Muscle of back (tissue), 13 donors: Measurements from ENCODE around the gene MOCOS. TPM values are rescaled to one million over a fixed set of nuclear protein-coding genes. Genes with fewer than 3 reads are reported as not detected.
"Not testable (repeated sequence)": the region's sequence is repeated elsewhere in the genome, so short reads cannot be mapped to it uniquely, and the experiment has no call there.

Experiments used
- DNase-seq, 3 donors: peaks; one replicate each; pipeline versions ENCODE4 v3.0.0 to v3.0.0-alpha.2; 2013
- long read RNA-seq, 9 donors: transcript quantifications; one replicate each; lab custom pipeline, GENCODE V29; 2026
- polyA plus RNA-seq, 10 donors: library from polyadenylated mRNA; unstranded; fragments of 120-200 nt; gene quantifications; one replicate each; pipeline ENCODE4 v1.2.1, GENCODE V29; 2013; ENCODE audit not compliant: insufficient read length in 10 of 10

MOCOS gene
- under 1 TPM; 0.11 to 0.70 (median 0.24) TPM for polyA plus RNA-seq
- long read RNA-seq, donor 1 = 0 reads
- long read RNA-seq, donor 2 = 0 reads
- long read RNA-seq, donor 3 = 0 reads
- long read RNA-seq, donor 4 = 0 reads
- long read RNA-seq, donor 5 = 0 reads
- long read RNA-seq, donor 6 = 0 reads
- long read RNA-seq, donor 7 = 0 reads
- long read RNA-seq, donor 8 = 0 reads
- long read RNA-seq, donor 9 = 0 reads

DNA sequence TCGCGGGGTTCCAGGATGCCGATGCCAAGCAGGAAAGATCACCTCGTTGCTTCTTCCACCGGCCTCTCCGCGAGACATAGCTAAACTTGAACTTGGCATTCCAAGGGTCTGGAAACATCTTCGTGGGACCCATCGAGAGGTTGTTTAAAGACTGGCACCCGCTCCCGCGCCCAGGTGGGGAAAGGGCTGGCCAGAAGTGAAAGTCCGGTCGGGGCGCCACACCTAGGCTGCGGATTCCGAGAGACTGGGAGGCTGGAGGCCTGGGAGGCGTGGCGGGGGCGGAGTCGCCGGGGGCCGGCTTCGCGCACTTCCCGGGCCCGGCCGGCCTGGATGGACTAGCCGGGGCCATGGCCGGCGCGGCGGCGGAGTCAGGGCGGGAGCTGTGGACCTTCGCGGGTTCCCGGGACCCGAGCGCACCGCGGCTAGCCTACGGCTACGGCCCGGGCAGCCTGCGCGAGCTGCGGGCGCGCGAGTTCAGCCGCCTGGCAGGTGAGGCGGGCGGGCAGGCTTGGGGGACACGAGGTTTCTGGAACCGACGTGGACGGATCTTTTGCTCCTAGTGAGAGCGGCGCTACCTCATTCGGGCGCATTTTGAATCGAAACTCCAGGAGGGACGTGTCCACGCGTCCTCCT is at the start of gene MOCOS:
TSS of gene MOCOS (plus strand) at position 305 of the 633 bp plus-strand sequence. CDS start at position 348, 43 bp downstream.
- peak; percentile 45 to 86 (median 64) for DNase-seq

GRCh38 chr18:36139245-36139644 is 48.1 kb upstream of the MOCOS start:
- DNase-seq = no peak

DNA sequence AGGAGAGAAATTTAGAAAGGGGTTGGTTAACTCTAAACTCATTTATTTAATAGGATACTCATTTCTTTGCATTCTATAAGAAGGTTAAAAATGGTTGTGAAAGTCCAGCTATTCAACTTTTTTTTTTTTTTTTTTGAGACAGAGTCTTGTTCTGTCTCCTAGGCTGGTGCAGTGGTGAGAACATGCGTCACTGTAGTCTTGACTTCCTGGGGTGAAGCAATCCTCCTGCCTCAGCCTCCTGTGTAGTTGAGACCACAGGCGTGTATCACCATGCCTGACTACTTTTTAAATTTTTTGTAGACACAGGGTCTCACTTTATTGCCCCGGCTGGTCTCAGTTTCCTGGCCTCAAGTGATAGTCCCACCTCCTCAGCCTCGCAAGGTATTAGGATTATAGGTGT is 45.7 kb upstream of the MOCOS start:
- no peak for DNase-seq

DNA sequence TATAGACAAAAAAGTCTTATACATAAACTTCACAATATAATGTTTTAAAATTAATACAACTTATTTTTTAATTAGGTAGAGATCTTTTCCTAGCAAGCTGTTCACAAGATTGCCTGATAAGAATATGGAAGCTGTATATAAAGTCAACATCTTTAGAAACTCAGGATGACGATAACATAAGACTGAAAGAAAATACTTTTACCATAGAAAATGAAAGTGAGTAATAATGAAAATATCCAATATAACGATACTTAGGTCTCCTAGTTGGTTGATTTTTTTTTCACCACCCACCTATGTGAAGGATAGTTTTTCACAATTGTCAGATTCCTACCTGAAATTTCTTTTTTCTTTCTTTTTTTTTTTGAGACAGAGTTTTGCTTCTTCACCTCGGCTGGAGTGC is 44.5 kb upstream of the MOCOS start:
- no peak for DNase-seq

DNA sequence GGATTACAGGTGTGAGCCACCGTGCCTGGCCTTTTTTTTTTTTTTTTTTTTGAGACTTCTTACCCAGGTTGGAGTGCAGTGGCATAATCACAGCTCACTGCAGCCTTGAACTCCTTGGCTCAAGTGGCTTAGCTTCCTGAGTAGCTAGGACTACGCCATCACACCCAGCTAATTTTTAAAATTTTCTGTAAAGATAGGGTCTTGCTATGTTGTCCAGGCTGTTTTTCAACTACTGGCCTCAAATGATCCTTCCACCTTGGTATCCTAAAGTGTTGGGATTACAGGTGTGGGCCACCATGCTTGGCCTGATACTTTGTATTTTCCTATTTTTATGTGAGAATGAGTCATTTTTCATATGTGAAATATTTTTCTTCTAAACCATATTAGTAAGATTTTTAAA is 43.9 kb upstream of the MOCOS start:
- no peak for DNase-seq

- no peak for DNase-seq
These were observed 37.6 kb upstream of the MOCOS start for GRCh38 chr18:36149514-36150289.

DNA sequence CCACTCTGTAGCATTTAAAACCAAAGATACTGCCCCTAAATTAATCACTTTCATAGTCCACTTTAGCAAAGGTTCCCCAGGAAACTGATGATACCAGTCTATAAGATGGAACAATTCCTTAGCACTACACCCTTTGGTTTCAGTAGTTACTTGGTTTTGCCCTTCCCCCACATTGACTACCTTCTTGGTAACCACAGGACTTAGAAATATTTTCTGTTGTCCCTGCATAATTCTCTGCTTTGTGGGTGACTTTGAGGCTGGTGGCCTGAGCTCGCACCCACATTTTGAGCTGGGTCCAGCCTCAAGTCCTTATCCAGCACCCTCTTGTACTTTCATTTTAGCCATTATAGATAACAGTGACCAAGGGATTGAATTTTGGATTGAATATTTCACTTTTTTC is 34.5 kb upstream of the MOCOS start:
- DNase-seq = no peak

DNA sequence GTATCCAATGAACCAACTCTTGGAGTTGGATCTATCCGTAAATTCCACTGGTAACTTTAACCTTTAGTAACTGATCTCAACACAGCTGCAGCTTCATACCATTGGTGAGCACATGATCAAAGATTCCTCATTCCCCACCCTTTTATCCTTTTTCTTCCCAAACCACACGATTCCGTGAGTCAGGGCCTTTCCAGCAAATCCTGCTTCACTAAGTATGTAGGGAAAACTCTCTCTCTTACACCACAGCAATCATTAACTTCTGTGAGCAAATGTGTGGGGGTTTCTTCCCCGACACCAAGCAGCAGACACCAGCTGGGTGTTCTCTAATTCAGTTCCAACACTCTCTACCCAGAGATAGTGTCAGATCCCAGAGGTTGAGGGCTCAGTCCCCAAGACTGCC is 34.1 kb upstream of the MOCOS start:
- DNase-seq = peak in 1 of 3 donors; percentile 85

- no peak for DNase-seq
These were observed 33.5 kb upstream of the MOCOS start for GRCh38 chr18:36153771-36154170.

DNA sequence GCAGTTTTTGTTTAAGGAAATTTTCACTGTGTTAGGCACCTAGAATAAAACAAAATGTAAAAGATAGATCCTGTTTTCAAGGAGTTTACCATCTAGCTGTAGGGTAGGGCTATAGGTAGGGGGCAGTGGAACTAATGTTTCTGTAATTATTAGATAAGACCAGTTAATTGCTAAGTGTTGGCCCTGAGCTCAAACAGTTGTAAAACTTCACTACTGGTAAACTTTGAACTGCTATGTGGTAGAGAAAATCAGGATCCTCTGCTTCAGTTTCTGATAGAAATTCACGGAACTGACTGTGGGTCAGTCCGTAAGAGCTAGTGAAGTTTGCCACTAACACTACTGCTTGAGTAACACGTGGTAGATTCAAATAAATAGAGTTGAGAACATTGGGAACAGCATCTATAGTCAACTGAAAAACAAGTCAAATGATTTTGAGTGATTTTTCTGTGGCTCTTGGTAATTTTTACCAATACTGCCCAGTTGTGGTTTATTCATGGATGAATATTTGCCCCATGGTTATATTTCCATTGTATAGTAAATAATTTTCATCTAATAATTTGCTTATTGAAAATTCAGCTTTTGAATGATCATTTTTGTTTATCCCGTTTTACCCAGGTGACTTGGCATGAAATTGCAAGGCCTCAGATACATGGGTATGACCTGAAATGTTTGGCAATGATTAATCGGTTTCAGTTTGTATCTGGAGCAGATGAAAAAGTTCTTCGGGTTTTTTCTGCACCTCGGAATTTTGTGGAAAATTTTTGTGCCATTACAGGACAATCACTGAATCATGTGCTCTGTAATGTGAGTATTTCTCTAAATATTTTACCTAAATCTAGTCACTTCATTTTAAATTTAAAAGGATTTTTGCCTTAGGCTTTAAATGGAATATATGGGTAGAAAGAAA is 31.2 kb upstream of the MOCOS start:
- no peak for DNase-seq

GRCh38 chr18:36157441-36157840 is 29.9 kb upstream of the MOCOS start:
- no peak for DNase-seq

DNA sequence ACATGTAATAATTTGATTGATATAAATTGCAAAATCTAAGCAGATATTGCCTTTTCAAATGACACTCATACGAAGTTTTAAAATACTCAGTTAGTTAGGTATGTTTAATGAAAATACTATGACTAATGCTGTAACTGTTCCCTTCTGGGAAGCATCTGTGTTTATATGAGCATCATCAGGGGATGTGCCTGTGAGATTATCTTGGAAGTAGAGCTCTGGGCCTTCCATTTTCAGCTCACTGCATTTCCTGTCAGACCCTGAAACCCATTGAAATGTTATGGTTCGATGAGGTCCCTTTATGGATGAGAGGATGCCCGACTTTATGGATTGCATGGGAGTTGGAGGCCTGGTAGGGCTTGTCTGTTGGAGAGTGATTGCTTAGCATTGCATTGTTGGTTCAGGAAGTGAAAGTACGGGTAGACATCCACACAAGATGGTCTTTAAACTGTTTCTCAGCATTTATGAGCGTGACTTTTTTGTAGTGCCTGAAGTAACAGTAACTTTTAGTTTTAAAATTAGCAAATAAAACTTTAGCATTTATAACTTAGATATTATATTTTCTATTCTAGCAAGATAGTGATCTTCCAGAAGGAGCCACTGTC is 28.9 kb upstream of the MOCOS start:
- DNase-seq = peak in 1 of 3 donors; percentile 48

DNA sequence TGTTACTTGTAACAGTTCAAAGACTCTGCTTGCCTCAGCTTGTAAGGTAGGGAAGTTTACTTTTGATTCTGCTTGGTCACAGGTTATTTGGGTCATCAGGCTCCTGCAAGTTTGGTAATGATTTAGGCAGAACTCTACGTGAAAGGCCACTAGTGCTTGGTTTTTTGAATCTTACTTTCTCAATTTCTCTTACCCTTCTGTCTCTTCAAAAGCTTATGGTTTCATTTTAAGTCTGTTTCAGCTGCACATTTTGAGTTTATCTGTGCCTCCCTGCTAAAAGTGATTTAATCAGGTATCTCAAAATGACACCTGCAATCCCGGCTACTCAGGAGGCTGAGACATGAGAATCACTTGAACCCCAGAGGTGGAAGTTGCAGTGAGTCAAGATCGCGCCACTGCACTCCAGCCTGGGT is 26.3 kb upstream of the MOCOS start:
- no peak for DNase-seq

- DNase-seq = no peak
These were observed 24.3 kb upstream of the MOCOS start for GRCh38 chr18:36162981-36163380.

DNA sequence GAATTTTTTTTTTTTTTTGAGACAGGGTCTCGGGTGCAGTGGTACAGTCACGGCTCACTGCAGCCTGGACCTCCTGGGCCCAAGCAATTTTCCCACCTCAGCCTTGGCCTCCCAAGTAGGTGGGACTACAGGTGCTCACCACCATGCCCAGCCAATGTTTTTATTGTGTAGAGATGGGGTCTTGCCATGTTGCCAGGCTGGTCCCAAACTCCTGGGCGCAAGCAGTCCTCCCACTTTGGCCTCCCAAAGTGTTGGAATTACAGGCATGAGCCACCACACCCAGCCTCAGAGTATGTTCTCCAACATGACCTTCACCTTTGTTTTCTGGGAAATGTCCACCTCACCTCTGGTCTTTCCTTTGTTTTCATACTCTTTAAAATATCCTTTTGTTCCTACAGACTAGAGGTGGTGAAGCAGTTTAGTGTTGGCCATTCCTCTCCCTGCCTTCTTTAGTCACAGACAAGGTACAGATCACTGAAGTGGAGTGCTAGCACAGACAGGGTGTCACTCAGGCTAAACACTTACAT is 19.5 kb upstream of the MOCOS start:
- DNase-seq = no peak

DNA sequence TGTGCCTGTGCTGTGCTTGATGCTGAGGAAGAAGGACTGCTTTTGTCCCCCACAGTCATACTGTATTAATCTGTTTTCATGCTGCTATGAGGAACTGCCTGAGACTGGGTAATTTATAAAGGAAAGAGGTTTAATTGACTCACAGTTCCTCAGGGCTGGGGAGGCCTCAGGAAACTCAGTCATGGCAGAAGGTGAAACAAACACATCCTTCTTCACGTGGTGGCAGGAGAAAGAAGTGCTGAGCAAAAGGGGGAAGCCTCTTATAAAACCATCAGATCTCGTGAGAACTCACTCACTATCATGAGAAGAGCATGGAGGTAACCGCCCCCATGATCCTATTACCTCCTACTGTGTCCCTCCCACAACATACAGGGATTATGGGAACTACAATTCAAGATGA is 19.0 kb upstream of the MOCOS start:
- DNase-seq = not testable (repeated sequence)

DNA sequence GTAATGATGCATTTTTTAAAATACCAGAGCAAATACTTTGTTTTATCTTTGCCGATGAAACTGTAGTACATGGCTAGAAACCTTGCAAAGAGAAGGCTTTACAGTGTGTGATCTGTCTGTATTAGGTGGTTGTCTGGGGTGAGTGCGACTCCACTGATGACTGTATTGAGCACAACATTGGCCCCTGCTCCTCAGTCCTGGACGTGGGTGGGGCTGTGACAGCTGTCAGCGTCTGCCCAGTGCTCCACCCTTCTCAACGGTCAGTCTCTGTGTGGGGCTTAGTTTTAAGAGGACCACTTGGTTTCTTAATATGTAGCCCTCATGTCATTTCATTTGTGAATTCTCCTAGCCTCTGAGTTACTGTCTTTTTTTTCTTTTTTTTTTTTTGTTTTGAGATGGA is 17.4 kb upstream of the MOCOS start:
- no peak for DNase-seq

DNA sequence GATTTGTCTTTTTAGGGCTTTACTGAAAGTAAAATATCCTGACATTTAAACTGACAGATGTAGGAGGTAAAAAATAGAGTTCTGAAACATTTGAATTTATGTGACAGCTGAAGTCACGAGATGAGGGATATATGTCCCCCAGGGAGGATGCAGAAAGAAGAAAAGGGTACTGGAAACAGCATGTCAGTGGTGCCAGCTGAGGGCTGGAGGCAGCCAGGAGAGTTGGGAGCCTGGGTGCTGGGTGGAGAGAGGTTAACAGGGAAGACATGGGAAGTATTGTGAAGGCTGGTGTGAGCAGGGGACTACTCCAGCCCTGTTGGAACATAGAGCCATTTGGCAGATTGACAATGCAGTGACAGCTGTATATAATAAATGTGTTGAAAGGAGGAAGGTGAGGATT is 11.8 kb upstream of the MOCOS start:
- no peak for DNase-seq

DNA sequence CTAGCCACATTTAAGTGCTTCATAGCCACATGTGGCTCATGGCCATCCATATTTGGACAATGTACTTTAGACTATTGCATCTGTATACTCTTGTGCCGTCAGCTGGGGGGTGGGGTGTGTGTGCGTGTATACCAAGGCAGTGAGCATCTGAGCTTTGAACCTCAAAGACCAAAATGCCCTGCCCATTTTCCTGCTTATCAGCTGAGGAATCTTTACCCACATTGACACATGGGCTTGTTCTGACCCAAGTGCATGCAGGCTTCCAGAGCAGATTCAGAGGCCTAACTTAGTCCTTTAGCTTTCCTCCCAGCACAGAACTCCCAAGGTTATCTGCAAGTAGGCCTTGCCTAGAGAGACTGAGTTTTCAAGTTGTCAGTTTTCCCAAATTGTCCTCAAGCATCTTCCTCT is 11.1 kb upstream of the MOCOS start:
- DNase-seq = no peak

GRCh38 chr18:36176711-36177110 is 10.6 kb upstream of the MOCOS start:
- no peak for DNase-seq

- no peak for DNase-seq
These were observed 9.4 kb upstream of the MOCOS start for GRCh38 chr18:36177913-36178312.
